Dermis microvascular lymphatic vessel endothelial cell (primary cell): Measurements from ENCODE around the gene NKPD1. TPM values are rescaled to one million over a fixed set of nuclear protein-coding genes. Genes with fewer than 3 reads are reported as not detected.

Source experiments
- DNase-seq, 2 donors: peaks; one replicate each; pipeline versions ENCODE4 v3.0.0 to v3.0.0-alpha.2; 2010; ENCODE audit warnings: low read depth in 2 of 2
- total RNA-seq: library from RNA; depleted of rRNA; stranded (reverse); fragments of >200 nt; gene quantifications from 2 replicates; pipeline ENCODE4 v1.2.1, GENCODE V29; 2014

Gene NKPD1
- total RNA-seq, 1 donor from 2014 or later = 0.13 TPM

DNA sequence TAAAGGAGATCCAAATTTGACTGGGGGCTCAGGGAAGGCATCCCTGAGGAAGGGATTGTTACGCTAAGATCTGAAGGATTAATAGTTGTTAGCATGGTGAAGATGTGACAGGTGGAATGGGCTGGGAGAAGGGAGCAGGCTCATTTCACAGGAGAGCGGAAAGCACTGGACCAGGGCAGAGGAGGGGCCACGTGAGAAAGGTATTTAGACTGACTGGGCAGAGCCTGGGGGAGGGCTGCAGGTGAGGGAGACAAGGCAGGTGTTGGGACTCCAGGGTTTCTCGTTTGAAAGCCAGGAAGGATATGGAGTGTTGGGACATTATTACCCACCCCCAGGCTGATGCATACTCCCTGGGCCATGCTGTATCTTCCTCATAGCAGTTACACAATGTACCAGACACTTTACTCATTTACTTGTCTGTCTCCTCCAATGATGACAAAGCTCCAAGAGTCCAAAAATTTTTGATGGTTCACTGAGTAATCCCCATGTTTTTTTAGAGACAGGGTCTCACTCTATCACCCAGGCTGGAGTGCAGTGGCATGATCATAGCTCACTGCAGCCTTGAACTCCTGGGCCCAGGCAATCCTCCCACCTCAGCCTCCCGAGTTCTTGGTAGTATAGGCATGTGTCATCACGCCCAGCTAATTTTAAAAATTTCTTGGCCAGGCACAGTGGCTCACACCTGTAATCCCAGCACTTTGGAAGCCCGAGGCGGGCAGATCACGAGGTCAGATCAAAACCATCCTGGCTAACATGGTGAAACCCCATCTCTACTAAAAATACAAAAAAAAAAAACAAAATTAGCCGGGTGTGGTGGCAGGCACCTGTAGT lies 14.9 kb upstream of the NKPD1 start:
- DNase-seq = no peak

- DNase-seq = no peak
Observed at GRCh38 chr19:45173816-45174215, 13.0 kb upstream of the NKPD1 start.

- DNase-seq = no peak
Observed at GRCh38 chr19:45172611-45173208, 11.9 kb upstream of the NKPD1 start.

DNA sequence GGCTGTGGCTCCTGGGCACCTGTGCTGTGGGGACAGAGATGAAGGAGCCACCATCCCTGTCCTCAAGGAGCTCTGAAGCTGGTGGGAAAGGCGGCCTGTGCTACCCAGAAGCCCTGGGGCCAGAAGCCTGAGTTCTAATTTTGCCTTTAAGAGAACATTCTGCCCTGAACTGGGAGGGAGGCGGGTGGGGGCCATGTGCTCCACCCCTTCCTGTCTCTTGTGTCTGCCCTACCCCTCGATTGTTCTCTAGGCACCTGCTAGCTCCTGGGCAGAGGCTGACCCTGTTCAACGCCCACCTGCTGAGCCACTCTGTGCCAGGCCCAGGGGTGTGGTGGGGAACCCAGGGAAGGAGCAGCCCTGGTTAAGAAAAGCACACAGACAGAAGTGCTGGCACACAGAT lies 11.4 kb upstream of the NKPD1 start:
- DNase-seq = no peak

DNA sequence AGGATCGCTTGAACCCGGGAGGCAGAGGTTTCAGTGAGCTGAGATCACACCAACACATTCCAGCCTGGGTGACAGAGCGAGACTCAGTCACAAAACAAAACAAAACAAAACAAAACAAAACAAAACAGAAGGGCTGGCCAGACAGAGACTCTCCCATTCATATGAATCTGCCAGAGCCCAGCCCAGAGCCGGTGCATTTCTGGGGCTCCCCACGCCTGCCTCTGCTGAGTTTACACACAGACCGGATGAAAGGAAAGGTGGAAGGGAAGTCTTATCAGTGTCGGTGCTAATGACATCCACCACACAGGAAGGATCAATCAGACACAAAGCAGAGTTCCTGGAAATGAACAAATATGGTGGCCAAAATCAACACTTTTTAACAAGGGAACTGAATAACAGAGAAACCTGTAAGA lies 10.4 kb upstream of the NKPD1 start:
- DNase-seq = peak; percentile 77 to 87

- no peak for DNase-seq
Observed at GRCh38 chr19:45170146-45171106, 9.6 kb upstream of the NKPD1 start.

- DNase-seq = no peak
Observed at GRCh38 chr19:45169602-45170001, 8.8 kb upstream of the NKPD1 start.

DNA sequence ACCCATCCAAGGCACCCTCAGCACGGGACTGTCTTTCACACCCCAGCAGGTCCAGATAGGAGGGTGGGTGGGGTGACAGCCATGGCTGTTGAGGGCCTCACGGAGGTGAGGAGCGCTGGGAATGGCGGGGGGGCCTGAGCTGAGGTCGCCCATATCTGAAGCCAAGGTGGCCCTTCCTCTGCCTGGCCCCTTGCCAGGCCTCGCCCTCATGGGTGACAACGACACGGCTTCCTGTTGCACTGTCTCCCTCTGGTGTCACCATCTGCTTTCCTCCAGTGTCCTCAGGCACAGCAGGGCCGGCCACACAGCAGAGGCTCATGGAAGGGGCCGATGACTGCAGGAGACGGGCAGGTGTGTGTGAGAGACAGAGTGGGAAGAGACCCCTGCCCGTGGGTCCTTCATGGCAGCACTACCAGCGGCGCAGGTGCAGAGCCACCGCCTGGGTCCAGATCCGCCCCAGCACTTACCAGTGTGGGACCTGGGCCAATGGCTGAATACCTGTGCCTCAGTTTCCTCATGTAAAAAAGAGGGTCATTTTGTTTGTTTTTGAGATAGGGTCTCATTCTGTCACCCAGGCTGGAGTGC lies 8.1 kb upstream of the NKPD1 start:
- DNase-seq = no peak

DNA sequence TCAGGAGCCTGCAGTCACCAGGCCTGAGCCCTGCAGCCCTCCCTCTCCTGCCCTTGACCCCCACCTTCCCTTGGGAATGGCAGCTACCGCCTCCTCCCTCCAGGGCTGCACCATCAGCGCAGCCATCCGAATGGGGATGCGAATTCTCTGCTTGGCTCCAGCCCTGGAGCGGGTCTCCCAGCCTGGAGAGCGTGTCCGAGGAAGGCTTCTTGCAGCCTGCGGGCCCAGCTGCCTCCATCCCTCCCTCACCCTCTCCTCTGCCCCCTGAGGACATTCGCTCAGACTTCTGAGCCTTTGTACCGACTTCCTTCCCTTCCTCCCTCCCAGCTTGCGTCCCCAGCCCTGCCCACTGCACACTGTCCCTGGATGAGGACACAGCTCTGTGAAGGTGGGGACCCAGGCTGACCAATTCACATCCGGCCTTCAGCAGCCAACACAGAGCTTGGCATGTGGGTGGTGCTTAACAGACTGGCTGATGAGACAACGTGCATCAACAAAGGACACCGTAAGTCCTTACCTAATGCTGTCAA lies 6.0 kb upstream of the NKPD1 start:
- peak in 1 of 2 donors; percentile 43 for DNase-seq

DNA sequence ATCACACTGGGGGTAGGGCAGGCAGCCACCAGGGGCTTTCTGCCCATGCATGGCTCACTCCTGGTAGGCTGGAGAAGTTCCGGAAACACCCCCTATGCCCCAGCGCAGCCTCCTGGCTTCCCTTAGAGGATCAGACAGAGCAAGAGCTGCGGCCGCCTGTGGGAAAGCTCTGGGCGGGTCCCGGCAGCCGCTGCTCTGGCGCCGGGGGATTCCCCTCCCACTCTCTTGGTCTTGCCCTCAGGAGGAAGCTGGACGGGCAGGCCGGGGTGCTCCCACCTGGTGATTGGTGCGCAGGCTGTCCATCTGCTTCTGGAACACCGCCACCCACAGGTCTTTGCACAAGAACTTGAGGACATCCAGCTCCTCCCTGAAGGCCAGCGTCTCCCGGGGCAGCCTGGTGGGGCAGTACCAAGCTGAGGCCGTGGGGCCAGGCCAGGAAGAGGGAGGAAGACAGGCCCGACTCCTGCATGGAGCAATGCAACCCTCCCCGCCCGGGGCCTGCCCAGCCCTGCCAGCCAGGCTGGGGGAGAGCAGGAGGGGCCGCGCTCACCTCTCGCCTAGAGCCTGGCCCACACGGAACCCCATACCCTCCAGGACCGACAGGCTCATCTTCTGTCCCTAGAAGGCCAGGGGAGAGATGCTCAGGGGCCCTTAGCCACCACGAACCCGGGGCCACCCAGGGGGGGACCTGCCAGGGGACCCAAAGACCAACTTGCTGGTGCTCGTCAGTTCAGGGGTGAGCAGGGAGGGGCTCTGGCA lies 4.0 kb upstream of the NKPD1 start:
- DNase-seq = peak in 1 of 2 donors; percentile 56

GRCh38 chr19:45163751-45164460 lies 3.1 kb upstream of the NKPD1 start:
- DNase-seq = no peak

GRCh38 chr19:45163156-45163555 lies 2.4 kb upstream of the NKPD1 start:
- DNase-seq = no peak

GRCh38 chr19:45162608-45163143 lies 1.9 kb upstream of the NKPD1 start:
- DNase-seq = no peak

DNA sequence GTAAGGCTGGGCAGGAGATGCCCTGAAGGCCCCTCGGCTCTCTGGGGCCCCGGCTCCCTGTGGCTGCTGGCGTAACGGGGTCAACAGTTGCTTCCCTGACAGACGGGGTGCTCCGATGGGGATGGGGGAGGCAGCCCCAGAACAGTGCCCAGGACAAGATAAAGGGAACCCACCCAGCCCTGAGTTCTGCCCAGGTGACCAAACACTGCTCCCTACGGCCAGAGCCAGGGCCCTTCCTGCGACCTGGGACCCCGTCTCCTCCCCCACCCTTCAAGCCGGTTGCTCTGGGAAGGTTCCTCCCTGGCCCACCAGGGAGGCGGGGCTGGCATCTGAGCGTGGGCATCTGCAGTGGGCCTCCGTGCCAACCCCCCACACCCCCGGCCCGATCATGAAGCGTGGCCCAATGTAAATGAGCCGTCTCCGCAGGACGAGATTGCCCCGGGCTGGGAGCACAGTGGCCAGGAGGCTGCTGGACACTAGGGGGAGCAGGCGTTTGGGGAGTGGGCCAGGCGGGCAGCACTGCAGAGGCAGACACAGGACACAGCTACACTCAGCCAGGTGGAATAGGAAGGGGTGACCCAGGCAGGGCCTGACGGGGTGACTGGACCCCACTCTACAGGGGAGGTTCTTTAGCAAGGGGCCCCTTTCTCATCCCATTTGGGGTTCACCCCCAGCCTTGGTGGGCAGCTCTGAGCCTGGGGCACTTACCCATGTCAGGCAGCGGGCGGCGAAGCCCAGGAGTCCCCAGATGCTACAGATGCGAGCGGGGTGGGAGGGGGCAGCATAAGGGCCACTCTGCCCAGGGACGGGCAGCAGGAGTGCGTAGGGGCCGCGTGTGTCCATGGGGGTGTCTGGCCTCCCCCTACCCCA lies 1.2 kb upstream of the NKPD1 start:
- DNase-seq = peak in 1 of 2 donors; percentile 66

- DNase-seq = no peak
Observed at GRCh38 chr19:45159971-45160324, 834 bp downstream of the NKPD1 start.

- DNase-seq = no peak
Observed at GRCh38 chr19:45159210-45159970, 1.4 kb downstream of the NKPD1 start.

GRCh38 chr19:45158503-45159209 lies 2.1 kb downstream of the NKPD1 start:
- no peak for DNase-seq
